Fibroblast of lung (primary cell): ENCODE results near the gene ITPKB. TPM values are rescaled to one million over a fixed set of nuclear protein-coding genes. Genes with fewer than 3 reads are reported as not detected.

ENCODE experiments used
- DNase-seq, 2 donors: peaks; one replicate each; pipeline versions ENCODE4 v3.0.0 to v3.0.0-alpha.2; 2010; ENCODE audit warnings: low read depth in 2 of 2
- H2AFZ ChIP-seq: 2 replicates; pipeline ENCODE4 v1.5.1; 2012; ENCODE audit warnings: low read length, control low read depth, inconsistent platforms
- H3K27ac ChIP-seq: 2 replicates; pipeline ENCODE4 v1.5.1; 2011; ENCODE audit warnings: low read length, control low read depth; ENCODE audit not compliant: insufficient read depth
- H3K27me3 ChIP-seq: 2 replicates; pipeline ENCODE4 v1.5.1; 2011; ENCODE audit warnings: mild to moderate bottlenecking, low read length; ENCODE audit not compliant: control insufficient read depth, insufficient read depth
- H3K36me3 ChIP-seq: 2 replicates; pipeline ENCODE4 v1.5.1; 2011; ENCODE audit warnings: low read length; ENCODE audit not compliant: control insufficient read depth, insufficient read depth
- H3K4me1 ChIP-seq: 2 replicates; pipeline ENCODE4 v1.5.1; 2011; ENCODE audit warnings: low read length; ENCODE audit not compliant: control insufficient read depth, insufficient read depth; ENCODE audit errors: extremely low read depth
- H3K4me2 ChIP-seq: 2 replicates; pipeline ENCODE4 v1.5.1; 2011; ENCODE audit warnings: low read length, control low read depth; ENCODE audit not compliant: insufficient read depth; ENCODE audit errors: extremely low read depth
- H3K4me3 ChIP-seq, 4 experiments: fragments of 200-600 bp in 1 of 4; sonication (generic) in 1 of 4; replicated peaks in 1 of 4; 2 replicates each; pipeline ENCODE4 v1.5.1; 2011 to 2016; ENCODE audit warnings: low read length in 4 of 4, low read depth in 3 of 4, mild to moderate bottlenecking in 3 of 4, control low read depth in 2 of 4, inconsistent platforms in 1 of 4, mixed read lengths in 1 of 4; ENCODE audit not compliant: insufficient read depth in 1 of 4; ENCODE audit errors: control extremely low read depth in 1 of 4
- H3K79me2 ChIP-seq: 2 replicates; pipeline ENCODE4 v1.5.1; 2012; ENCODE audit warnings: mild to moderate bottlenecking, low read length, inconsistent platforms; ENCODE audit not compliant: control insufficient read depth, insufficient read depth
- H3K9ac ChIP-seq: 2 replicates; pipeline ENCODE4 v1.5.1; 2011; ENCODE audit warnings: mild to moderate bottlenecking, low read length, control low read depth; ENCODE audit not compliant: insufficient read depth
- H3K9me3 ChIP-seq: 2 replicates; pipeline ENCODE4 v1.5.1; 2012; ENCODE audit warnings: low read depth, low read length; ENCODE audit not compliant: control insufficient read depth, insufficient read depth
- H4K20me1 ChIP-seq: 2 replicates; pipeline ENCODE4 v1.5.1; 2011; ENCODE audit warnings: low read length; ENCODE audit not compliant: control insufficient read depth, insufficient read depth; ENCODE audit errors: extremely low read depth
- EZH2 ChIP-seq: IDR thresholded peaks from 2 replicates; pipeline ENCODE4 v1.5.1; 2012; ENCODE audit warnings: low read length, control low read depth, mild to moderate bottlenecking; ENCODE audit errors: missing control alignments
- polyA plus RNA-seq, 2 donors: library from polyadenylated mRNA; depleted of rRNA in 1 of 2; stranded (reverse) in 1 of 2; unstranded in 1 of 2; fragments of >200 nt; gene quantifications; 2 replicates each; pipeline ENCODE4 v1.2.1, GENCODE V29; 2011 to 2012; ENCODE audit warnings: missing spikeins in 1 of 2
- total RNA-seq: library from RNA; depleted of rRNA; stranded (reverse); fragments of >200 nt; gene quantifications from 2 replicates; pipeline ENCODE4 v1.2.1, GENCODE V29; 2014
- TF ChIP-seq, protein P1 (sequence below), 2 donors: IDR thresholded peaks in 1 of 2; conservative IDR thresholded peaks in 1 of 2; 1 replicate in 1 of 2; 2 replicates in 1 of 2; pipeline ENCODE4 v1.5.1; 2011 to 2012; ENCODE audit warnings: low read length in 2 of 2, control low read depth in 1 of 2, inconsistent platforms in 1 of 2, low read depth in 1 of 2, mild to moderate bottlenecking in 1 of 2

The ITPKB gene
- total and polyA plus RNA-seq, 2 donors (not counting 1 experiment from before 2014, with no cell fraction given) = 10.2 to 32.4 TPM

DNA sequence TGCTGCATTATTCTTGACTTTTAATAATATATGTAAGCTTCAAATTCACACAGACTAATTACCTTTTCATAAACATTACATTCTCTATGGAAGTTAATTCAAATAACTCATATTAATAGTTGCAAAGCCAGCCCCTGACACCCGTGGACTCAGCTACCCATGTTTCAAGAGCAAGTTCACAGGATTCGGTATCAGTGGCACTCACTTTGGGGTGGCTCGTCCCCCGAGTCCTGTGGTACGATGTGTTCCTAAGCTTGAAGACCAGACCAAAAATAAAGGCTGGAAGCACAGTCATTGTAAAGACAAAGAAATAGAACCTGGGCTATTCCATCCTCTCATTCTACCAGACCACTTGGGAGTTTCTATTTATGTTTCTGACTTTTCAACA lies 70.9 kb downstream of the ITPKB start:
- Histone ChIP-seq H3K9ac (no peak overlapping the region), H3K79me2 (no peaks in the 10 kb centered on the region), H3K4me3 (no peak overlapping the region), H4K20me1 (no peaks in the 10 kb centered on the region), H3K4me2 (no peak overlapping the region), H3K36me3 (no peaks in the 10 kb centered on the region), H3K27ac (no peak overlapping the region), H2AFZ (no peak overlapping the region), H3K9me3 (no peaks in the 10 kb centered on the region), H3K4me1 (peaks cover 19% of the 10 kb centered on the region), H3K27me3 (no peaks in the 10 kb centered on the region)
- no peak for DNase-seq
- TF ChIP-seq, protein P1, sequence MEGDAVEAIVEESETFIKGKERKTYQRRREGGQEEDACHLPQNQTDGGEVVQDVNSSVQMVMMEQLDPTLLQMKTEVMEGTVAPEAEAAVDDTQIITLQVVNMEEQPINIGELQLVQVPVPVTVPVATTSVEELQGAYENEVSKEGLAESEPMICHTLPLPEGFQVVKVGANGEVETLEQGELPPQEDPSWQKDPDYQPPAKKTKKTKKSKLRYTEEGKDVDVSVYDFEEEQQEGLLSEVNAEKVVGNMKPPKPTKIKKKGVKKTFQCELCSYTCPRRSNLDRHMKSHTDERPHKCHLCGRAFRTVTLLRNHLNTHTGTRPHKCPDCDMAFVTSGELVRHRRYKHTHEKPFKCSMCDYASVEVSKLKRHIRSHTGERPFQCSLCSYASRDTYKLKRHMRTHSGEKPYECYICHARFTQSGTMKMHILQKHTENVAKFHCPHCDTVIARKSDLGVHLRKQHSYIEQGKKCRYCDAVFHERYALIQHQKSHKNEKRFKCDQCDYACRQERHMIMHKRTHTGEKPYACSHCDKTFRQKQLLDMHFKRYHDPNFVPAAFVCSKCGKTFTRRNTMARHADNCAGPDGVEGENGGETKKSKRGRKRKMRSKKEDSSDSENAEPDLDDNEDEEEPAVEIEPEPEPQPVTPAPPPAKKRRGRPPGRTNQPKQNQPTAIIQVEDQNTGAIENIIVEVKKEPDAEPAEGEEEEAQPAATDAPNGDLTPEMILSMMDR (conservative IDR thresholded peaks at IDR 0.05 in 1 of 2, IDR thresholded peaks at IDR 0.05 in 1 of 2; ENCODE audit: low read depth in 1 of 2, low read length in 2 of 2) = no peak
- no peak for TF ChIP-seq EZH2

DNA sequence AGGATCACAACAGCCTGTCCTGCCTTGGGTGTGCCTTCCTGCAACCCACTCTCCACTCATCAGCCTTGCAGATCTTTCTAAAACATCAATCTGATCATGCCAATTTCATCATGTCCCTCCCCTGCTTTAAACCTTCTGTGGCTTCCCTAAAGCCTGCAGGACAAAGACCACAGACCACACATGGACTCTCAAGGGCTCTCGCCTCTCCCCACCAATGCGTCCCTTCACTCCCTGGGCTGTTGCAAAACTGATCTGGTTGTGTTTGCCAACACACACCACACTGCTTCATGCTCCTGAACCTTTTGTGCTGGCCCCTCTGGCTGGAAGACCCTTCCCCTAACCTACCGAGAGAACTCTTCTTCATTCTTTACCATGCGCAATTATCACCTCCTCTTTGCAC lies 72.4 kb downstream of the ITPKB start:
- H2AFZ ChIP-seq = no peak overlapping the region
- DNase-seq = no peak
- H3K9me3 ChIP-seq = no peaks in the 10 kb centered on the region
- H3K36me3 ChIP-seq = no peaks in the 10 kb centered on the region
- H3K4me2 ChIP-seq = no peak overlapping the region
- no peaks in the 10 kb centered on the region for H3K79me2 ChIP-seq
- peaks cover 26% of the 10 kb centered on the region for H3K4me1 ChIP-seq
- H3K4me3 ChIP-seq = no peak overlapping the region
- TF ChIP-seq EZH2 = no peak
- TF ChIP-seq, protein P1 (conservative IDR thresholded peaks at IDR 0.05 in 1 of 2, IDR thresholded peaks at IDR 0.05 in 1 of 2; ENCODE audit: low read depth in 1 of 2, low read length in 2 of 2) = no peak
- no peaks in the 10 kb centered on the region for H3K27me3 ChIP-seq
- no peak overlapping the region for H3K9ac ChIP-seq
- no peak overlapping the region for H3K27ac ChIP-seq
- H4K20me1 ChIP-seq = no peaks in the 10 kb centered on the region

DNA sequence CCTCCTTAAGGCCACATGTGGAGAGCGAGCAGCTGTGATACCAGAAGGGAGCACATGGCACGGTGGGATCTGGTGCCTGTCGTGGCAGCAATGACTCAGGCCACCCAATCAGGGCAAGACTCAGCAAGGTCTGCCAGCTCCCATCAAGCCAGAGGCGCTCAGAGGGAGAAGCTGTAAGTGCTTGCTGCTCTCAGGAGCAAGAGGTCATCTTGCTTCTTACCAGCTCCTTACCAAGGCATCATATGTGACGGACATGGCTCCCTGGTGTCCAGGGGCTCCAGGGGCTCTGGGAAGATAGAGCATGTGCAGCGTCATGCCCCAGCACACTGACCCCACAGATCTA lies 72.9 kb downstream of the ITPKB start:
- Histone ChIP-seq H3K27ac (no peak overlapping the region), H4K20me1 (no peaks in the 10 kb centered on the region), H2AFZ (no peak overlapping the region), H3K4me3 (no peak overlapping the region), H3K36me3 (peaks cover under 1% of the 10 kb centered on the region), H3K27me3 (no peaks in the 10 kb centered on the region), H3K9ac (no peak overlapping the region), H3K4me1 (peaks cover 32% of the 10 kb centered on the region), H3K4me2 (no peak overlapping the region), H3K9me3 (no peaks in the 10 kb centered on the region), H3K79me2 (no peaks in the 10 kb centered on the region)
- DNase-seq = no peak
- TF ChIP-seq, protein P1 (conservative IDR thresholded peaks at IDR 0.05 in 1 of 2, IDR thresholded peaks at IDR 0.05 in 1 of 2; ENCODE audit: low read depth in 1 of 2, low read length in 2 of 2) = no peak
- TF ChIP-seq EZH2 = no peak
